Measurements from ENCODE around the gene PRAME. TPM values are rescaled to one million over a fixed set of nuclear protein-coding genes. Genes with fewer than 3 reads are reported as not detected.
"Not testable (repeated sequence)": the region's sequence is repeated elsewhere in the genome, so short reads cannot be mapped to it uniquely, and the experiment has no call there.

Gene PRAME
- total RNA-seq (2014; rRNA removed; shearing (Covaris generic); ENCODE audit: low replicate concordance): 108 and 113 TPM in 2 replicates

GRCh38 chr22:22558972-22559603 lies at the start of gene PRAME:
TSS of gene PRAME (minus strand) at chr22:22559265. CDS start at chr22:22556832, 2,433 bp downstream.
- H3K36me3 ChIP-seq: peaks cover 28% of the 10 kb centered on the region
- H3K27me3 ChIP-seq: no peaks in the 10 kb centered on the region
- no peaks in the 10 kb centered on the region for H3K9me3 ChIP-seq
- H3K4me3 ChIP-seq: peak within 1 kb of the TSS; percentile 65
- DNase-seq: peak; percentile 91

- H3K27me3 ChIP-seq, H3K4me3 ChIP-seq: not testable (repeated sequence)
Measured at GRCh38 chr22:22608022-22608421, 49.0 kb upstream of the PRAME start.

GRCh38 chr22:22605074-22605404 lies 46.0 kb upstream of the PRAME start:
- no peak for DNase-seq
- H3K4me3 ChIP-seq: no peak overlapping the region
- H3K9me3 ChIP-seq: no peaks in the 10 kb centered on the region

More at GRCh38 chr22:22608022-22608421, 49.0 kb upstream of the PRAME start:
- not testable (repeated sequence) for H3K9me3 ChIP-seq, H3K36me3 ChIP-seq, DNase-seq

GRCh38 chr22:22604326-22605073 lies 45.4 kb upstream of the PRAME start:
- Histone ChIP-seq H3K27me3 (no peaks in the 10 kb centered on the region), H3K4me3 (no peak overlapping the region), H3K36me3 (no peaks in the 10 kb centered on the region), H3K9me3 (no peaks in the 10 kb centered on the region)
- no peak for DNase-seq

More at GRCh38 chr22:22605074-22605404, 46.0 kb upstream of the PRAME start:
- Histone ChIP-seq H3K36me3 (no peaks in the 10 kb centered on the region), H3K27me3 (no peaks in the 10 kb centered on the region)

- no peak overlapping the region for H3K4me3 ChIP-seq
- DNase-seq: no peak
- no peaks in the 10 kb centered on the region for H3K36me3 ChIP-seq
- H3K9me3 ChIP-seq: no peaks in the 10 kb centered on the region
- no peaks in the 10 kb centered on the region for H3K27me3 ChIP-seq
Measured at GRCh38 chr22:22603470-22603947, 44.4 kb upstream of the PRAME start.

- no peak for DNase-seq
- Histone ChIP-seq H3K27me3 (no peaks in the 10 kb centered on the region), H3K36me3 (no peaks in the 10 kb centered on the region), H3K4me3 (no peak overlapping the region), H3K9me3 (no peaks in the 10 kb centered on the region)
Measured at GRCh38 chr22:22600531-22601261, 41.6 kb upstream of the PRAME start.

- DNase-seq: no peak
- H3K9me3 ChIP-seq: no peaks in the 10 kb centered on the region
- no peaks in the 10 kb centered on the region for H3K36me3 ChIP-seq
- H3K4me3 ChIP-seq: no peak overlapping the region
- no peaks in the 10 kb centered on the region for H3K27me3 ChIP-seq
Measured at GRCh38 chr22:22599248-22599647, 40.2 kb upstream of the PRAME start.

GRCh38 chr22:22598144-22598543 lies 39.1 kb upstream of the PRAME start:
- H3K27me3 ChIP-seq: no peaks in the 10 kb centered on the region
- no peak overlapping the region for H3K4me3 ChIP-seq
- no peaks in the 10 kb centered on the region for H3K36me3 ChIP-seq
- DNase-seq: no peak
- no peaks in the 10 kb centered on the region for H3K9me3 ChIP-seq

- DNase-seq: no peak
- Histone ChIP-seq H3K36me3 (no peaks in the 10 kb centered on the region), H3K4me3 (no peak overlapping the region), H3K9me3 (no peaks in the 10 kb centered on the region), H3K27me3 (peaks cover under 1% of the 10 kb centered on the region; the same call in 1 of the 2 replicates)
Measured at GRCh38 chr22:22595001-22595835, 36.2 kb upstream of the PRAME start.

- no peaks in the 10 kb centered on the region for H3K36me3 ChIP-seq
- no peak overlapping the region for H3K4me3 ChIP-seq
- H3K27me3 ChIP-seq: peaks cover 3% of the 10 kb centered on the region; the same call in 1 of the 2 replicates
- DNase-seq: peak; percentile 47
- no peaks in the 10 kb centered on the region for H3K9me3 ChIP-seq
Measured at GRCh38 chr22:22593964-22594656, 35.0 kb upstream of the PRAME start.

- H3K27me3 ChIP-seq: peaks cover 3% of the 10 kb centered on the region; the same call in 1 of the 2 replicates
- H3K36me3 ChIP-seq: no peaks in the 10 kb centered on the region
- H3K9me3 ChIP-seq: no peaks in the 10 kb centered on the region
- no peak overlapping the region for H3K4me3 ChIP-seq
- no peak for DNase-seq
Measured at GRCh38 chr22:22593250-22593649, 34.2 kb upstream of the PRAME start.

GRCh38 chr22:22591348-22592299 lies 32.6 kb upstream of the PRAME start:
- Histone ChIP-seq H3K27me3 (peaks cover 3% of the 10 kb centered on the region), H3K4me3 (no peak overlapping the region), H3K9me3 (no peaks in the 10 kb centered on the region), H3K36me3 (no peaks in the 10 kb centered on the region)
- DNase-seq: no peak

GRCh38 chr22:22590136-22590891 lies 31.2 kb upstream of the PRAME start:
- Histone ChIP-seq H3K4me3 (no peak overlapping the region), H3K36me3 (no peaks in the 10 kb centered on the region), H3K27me3 (peaks cover 3% of the 10 kb centered on the region), H3K9me3 (no peaks in the 10 kb centered on the region)
- DNase-seq: no peak

GRCh38 chr22:22588485-22589164 lies 29.6 kb upstream of the PRAME start:
- Histone ChIP-seq H3K27me3 (peaks cover 8% of the 10 kb centered on the region), H3K9me3 (no peaks in the 10 kb centered on the region), H3K4me3 (no peak overlapping the region), H3K36me3 (no peaks in the 10 kb centered on the region)
- DNase-seq: no peak

Data from MG63 (cell line).